OCI-LY7 (cell line): ENCODE results near the gene PFKFB3.

Experiments used
- CTCF ChIP-seq: fragments of 200-600 bp; sonication (generic); conservative IDR thresholded peaks from 2 replicates; pipeline ENCODE4 v1.5.1; 2014; ENCODE audit warnings: mild to moderate bottlenecking, antibody characterized with exemption, low read length, moderate library complexity, mixed read lengths
- EZH2phosphoT487 ChIP-seq: fragments of 200-600 bp; sonication (generic); IDR thresholded peaks from 2 replicates; pipeline ENCODE4 v1.6.1; 2018; ENCODE audit warnings: low read depth, borderline replicate concordance, mild to moderate bottlenecking, mixed run types, antibody characterized with exemption, low read length, moderate library complexity, mixed read lengths

GRCh38 chr10:6213257-6213905, 10.6 kb downstream of the PFKFB3 start:
- no peak for TF ChIP-seq CTCF
- no peak for TF ChIP-seq EZH2phosphoT487
